ENCODE data around the gene ACVR1B. TPM values are rescaled to one million over a fixed set of nuclear protein-coding genes. Genes with fewer than 3 reads are reported as not detected.

Gene ACVR1B
- total RNA-seq, 4 donors from 2014 or later = 67.4 to 87.0 (median 80.5) TPM

DNA sequence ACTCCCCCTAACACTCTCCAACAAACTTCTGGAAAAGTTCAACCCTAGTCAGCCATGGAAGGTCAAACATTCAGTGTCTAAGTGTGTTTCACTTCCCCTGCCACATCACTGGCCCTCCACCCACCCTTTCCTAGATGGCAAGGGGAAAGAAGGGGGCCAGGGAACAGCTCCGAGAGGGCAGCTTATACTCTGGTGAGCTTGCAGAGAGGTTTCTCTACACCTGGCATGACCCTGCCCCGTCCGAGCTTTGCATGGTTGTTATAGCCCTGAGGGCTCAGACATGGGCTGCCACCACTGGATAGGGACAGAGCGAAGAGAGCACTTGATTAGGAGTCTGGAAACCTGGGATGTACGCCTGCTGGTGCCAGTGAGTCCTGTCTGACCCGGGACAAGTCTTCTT is 40.2 kb upstream of the ACVR1B start:
- peak in 1 of 2 donors; percentile 79 for DNase-seq (ENCODE audit: low spot score in 2 of 2)
- TF ChIP-seq POLR2A (IDR thresholded peaks at IDR 0.05) (no peak), CTCF (IDR thresholded peaks at IDR 0.05) (no peak)
- intact Hi-C loops (cut with DNase I; ENCODE audit: low total_unique reads) = no loop called here
- H3K4me3 ChIP-seq (ENCODE audit: low read depth, poor library complexity, severe bottlenecking) = no peak overlapping the region
- 71 to 80% methylated on average over 6 of the region's 6 CpGs for WGBS, 2 donors

DNA sequence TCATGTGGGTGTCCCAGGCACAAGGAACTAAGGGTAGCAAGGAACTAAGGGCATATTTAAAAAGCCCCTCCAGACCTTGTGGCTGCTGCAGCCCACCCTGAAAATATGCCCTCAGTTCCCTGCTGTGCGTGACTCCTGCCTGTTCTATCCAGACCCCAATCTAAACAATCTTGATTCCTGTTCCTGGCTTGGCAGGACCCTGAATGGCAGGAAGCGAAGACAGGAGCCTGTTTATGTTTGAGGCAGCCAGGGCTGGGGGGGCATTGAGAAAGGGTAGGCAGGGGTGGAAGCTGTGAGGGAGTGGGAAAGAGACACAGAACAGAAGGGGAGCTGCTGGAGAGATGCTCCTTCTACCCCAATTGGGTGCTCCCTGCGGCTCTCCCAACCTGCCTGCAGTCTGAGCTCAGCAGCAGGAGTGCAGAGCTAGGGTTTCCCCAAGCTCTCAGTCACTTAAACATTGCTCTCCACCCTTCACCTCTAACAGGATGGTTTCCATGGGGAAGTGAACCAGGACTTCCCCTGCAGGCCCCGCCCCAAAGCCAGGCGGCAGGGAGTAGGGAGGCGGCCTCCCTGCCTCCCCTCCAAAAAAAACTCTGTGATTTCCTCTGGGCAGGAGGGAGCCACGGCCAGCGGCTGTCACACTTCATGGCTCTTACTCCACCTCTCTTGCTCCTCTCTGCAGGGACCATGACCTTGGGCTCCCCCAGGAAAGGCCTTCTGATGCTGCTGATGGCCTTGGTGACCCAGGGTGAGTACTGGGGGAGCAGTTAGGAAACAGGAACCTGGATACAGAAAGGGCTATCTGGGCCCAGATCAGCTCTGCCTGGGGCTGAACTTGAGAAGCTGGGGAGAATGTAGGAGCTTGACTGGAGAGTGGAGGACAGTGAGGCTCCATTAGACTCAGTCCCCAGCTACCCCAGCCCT is 39.4 kb upstream of the ACVR1B start:
- DNase-seq (ENCODE audit: low spot score in 2 of 2) = peak in 1 of 2 donors; percentile 88
- WGBS, 2 donors = 39 to 67% methylated on average over 8 of the region's 8 CpGs
- intact Hi-C loops (cut with DNase I; ENCODE audit: low total_unique reads) = no loop called here
- no peak overlapping the region for H3K4me3 ChIP-seq (ENCODE audit: low read depth, poor library complexity, severe bottlenecking)
- TF ChIP-seq CTCF (IDR thresholded peaks at IDR 0.05) = no peak
- no peak for TF ChIP-seq POLR2A (IDR thresholded peaks at IDR 0.05)

DNA sequence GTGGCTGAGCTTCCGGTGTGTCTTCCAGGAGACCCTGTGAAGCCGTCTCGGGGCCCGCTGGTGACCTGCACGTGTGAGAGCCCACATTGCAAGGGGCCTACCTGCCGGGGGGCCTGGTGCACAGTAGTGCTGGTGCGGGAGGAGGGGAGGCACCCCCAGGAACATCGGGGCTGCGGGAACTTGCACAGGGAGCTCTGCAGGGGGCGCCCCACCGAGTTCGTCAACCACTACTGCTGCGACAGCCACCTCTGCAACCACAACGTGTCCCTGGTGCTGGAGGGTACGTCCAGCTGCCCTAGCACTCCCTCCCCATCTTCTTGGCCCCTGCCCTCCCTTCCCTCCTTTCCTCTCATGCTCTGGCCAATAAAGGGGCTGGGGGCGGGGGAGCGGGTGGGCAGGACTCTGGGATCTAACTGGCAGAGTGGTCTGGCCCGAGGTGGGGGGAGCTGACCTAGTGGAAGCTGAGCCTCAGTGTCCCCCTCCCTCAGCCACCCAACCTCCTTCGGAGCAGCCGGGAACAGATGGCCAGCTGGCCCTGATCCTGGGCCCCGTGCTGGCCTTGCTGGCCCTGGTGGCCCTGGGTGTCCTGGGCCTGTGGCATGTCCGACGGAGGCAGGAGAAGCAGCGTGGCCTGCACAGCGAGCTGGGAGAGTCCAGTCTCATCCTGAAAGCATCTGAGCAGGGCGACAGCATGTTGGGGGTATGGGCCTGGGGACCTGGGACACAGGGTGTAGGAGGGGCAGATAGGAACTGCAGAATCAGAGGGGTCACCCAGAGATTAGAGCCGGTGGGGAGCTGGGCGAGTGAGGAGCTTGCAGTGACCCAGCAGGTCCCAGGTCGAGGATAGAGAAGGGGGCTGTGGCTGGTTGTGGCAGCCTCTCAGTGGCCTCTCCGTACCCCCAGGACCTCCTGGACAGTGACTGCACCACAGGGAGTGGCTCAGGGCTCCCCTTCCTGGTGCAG is 38.1 kb upstream of the ACVR1B start:
- no peak overlapping the region for H3K4me3 ChIP-seq (ENCODE audit: low read depth, poor library complexity, severe bottlenecking)
- peak in 1 of 2 donors; percentile 84 for DNase-seq (ENCODE audit: low spot score in 2 of 2)
- 77 to 83% methylated on average over 25 to 30 of the region's 30 CpGs for WGBS, 2 donors
- intact Hi-C loops (cut with DNase I; ENCODE audit: low total_unique reads) = no loop called here
- no peak for TF ChIP-seq CTCF (IDR thresholded peaks at IDR 0.05)
- TF ChIP-seq POLR2A (IDR thresholded peaks at IDR 0.05) = no peak

DNA sequence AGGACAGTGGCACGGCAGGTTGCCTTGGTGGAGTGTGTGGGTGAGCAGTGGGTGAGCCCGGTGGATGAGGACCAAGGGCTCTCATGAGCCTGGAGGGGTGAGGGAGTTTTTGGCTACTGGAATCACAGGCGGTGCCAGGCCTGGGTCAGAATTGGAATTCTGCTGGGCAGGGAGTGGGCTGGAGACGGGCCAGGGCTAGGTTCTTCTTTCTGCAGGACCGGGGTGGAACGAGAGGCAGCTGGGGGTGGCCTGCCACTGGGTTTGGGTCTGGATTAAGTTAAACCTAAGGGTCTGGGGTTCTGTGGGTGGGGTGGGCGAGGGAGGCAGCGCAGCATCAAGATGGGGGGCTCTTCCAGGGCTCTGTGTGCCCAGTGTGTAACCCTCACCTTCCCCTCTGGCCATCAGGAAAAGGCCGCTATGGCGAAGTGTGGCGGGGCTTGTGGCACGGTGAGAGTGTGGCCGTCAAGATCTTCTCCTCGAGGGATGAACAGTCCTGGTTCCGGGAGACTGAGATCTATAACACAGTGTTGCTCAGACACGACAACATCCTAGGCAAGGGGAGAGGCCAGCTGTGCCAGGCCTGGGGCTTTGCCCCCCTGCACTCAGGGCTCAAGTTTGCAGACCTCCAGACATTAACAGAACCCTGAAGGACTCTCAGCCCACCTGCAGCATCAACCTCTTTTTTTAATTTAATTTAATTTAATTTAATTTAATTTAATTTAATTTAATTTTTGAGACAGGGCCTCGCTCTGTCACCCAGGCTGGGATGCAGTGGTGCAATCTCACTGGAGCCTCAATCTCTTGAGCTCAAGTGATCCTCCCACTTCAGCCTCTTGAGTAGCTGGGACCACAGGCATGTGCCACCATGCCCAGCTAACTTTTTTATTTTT is 37.2 kb upstream of the ACVR1B start:
- 72 to 81% methylated on average over 17 of the region's 17 CpGs for WGBS, 2 donors
- peak in 1 of 2 donors; percentile 56 for DNase-seq (ENCODE audit: low spot score in 2 of 2)
- no peak overlapping the region for H3K4me3 ChIP-seq (ENCODE audit: low read depth, poor library complexity, severe bottlenecking)
- intact Hi-C loops (cut with DNase I; ENCODE audit: low total_unique reads) = no loop called here
- TF ChIP-seq POLR2A (IDR thresholded peaks at IDR 0.05) (no peak), CTCF (IDR thresholded peaks at IDR 0.05) (no peak)
